T47D (cell line): Measurements from ENCODE around the gene SLC35B2.

ENCODE experiments used
- DNase-seq, 2 experiments: peaks; one replicate each; pipeline versions ENCODE4 v3.0.0 to v3.0.0-alpha.2; 2011 to 2012; ENCODE audit warnings: low read depth in 1 of 2, low spot score in 1 of 2
- JUND ChIP-seq: IDR thresholded peaks from 2 replicates; pipeline ENCODE4 v1.6.1; 2012; ENCODE audit warnings: low read depth
- in situ Hi-C: cut with HindIII; loops from 2 replicates; pipeline ENCODE4 v1.10.0; 2016; ENCODE audit warnings: low sequenced_read_pairs, low pct_unique_long_range_greater_than_20kb

Gene SLC35B2

GRCh38 chr6:44298055-44298803 lies 40.9 kb upstream of the SLC35B2 start:
- no peak for DNase-seq
- TF ChIP-seq JUND, result no peak
- in situ Hi-C loops, result no loop called here

DNA sequence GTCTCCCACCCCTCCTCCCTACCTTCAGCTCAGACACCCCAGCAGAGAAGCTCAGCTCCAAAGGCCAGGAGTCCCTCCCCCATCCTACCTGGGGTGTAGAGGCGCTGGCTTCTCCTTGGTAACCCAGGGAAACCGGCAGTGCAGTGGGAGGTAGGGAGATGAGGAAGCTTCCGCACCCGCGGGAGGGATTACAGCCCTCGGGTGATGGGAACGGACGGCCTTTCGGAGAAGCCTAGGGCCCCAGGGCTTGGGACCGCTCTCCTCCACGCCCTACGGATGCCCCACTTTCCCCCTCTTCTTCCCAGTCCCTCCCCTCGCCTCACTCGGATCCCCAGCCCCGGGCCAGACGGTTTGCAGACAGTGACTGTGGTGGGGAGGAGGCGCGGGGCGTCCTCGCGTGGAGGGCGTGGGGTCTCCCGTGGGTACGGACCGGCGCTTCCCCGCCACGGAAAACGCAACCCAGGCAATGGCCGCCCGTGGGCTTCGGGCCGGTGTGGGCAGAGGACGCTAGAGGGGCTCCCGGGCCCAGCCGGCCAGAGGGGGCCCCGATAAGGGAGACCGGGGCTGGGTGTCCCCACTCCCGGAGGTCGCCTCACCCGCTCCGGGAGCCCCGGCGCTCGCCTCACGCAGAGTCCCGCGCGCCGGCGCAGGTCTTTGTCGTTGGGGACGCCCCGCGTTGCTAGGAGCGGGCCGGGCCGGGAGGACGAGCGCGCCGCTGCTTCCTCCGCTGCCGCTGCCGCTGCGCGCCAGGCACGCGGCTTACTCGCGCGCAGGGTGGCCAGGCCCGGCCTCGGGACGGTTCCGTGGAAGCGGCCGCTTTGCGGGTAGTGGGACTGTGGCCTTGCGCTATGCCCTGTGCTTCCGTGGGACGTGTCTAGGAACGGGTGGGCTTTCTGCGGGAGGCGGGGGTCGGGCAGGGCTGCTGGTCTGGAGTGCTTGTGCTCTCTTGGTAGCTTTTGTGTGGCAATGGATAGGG lies 40.0 kb upstream of the SLC35B2 start:
- no peak for TF ChIP-seq JUND
- DNase-seq, result peak; percentile 57 to 60
- in situ Hi-C loops, result no loop called here

DNA sequence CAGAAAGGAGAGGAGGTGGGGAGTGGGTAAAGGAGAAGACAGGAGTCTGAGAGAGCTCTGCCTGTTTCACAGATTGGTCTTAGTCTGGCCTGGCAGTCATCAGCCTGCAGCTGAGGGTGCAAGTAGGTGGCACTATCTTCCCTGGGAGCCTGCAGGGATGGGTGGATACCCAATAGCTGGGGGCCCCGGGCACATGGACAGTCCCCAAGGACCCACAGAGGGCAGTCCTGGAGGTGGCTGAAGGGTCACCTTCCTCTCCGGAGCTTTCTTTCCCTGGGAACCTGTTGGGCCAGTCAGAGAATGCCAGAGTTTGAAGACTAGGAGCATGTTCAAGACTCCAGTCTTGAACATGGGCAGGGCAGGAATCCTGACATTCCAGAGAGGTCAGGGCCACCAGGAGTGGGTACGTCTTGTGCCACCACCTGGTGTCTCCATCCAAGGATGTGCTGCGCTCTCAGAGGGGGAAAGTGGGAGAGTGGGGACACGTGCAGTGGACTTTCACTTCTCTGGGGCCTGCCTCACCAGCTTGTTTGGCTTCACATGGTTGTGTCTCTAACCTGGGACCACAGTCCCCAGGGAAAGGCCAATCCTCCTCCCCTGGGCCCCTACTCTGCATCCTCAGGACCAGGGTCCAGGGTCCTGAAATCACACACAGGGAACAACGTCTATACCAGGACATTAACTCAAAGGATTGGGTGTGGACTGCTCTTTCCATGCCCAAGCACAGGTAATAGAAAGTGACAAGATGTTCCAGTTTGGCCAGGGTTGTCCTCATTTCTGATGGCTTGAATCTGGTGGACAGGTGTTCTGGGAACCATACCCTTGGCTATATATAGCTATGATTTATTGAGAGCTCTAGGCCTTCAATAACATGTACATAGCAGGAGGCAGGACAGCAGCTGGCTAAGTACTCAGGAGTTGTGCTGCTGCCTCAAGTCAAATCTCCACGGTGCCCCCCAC lies 37.8 kb upstream of the SLC35B2 start:
- in situ Hi-C loops, result no loop called here
- DNase-seq, result no peak
- TF ChIP-seq JUND, result no peak

GRCh38 chr6:44292661-44293365 lies 35.5 kb upstream of the SLC35B2 start:
- DNase-seq, result no peak
- in situ Hi-C loops, result no loop called here
- no peak for TF ChIP-seq JUND

DNA sequence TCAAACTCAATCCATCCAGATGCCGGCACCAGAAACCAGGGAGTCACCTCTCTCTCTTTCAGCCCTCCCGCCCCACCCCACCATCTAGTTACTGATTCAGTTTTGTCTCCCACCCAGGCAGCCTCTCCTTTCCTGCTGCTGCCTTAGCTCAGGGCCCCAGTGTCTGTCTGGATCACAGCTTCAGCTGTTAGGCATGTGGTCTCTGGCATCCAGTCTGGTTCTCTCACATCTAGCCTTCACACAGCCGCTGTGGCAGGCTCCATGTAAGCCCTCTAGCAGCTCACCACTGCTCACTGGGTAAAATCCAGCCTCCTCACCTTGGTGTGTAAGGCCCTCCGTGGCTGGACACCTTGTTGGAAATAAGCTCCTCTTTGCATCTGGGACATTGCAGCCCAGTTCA lies 34.5 kb upstream of the SLC35B2 start:
- no peak for DNase-seq
- TF ChIP-seq JUND, result no peak
- in situ Hi-C loops, result no loop called here

DNA sequence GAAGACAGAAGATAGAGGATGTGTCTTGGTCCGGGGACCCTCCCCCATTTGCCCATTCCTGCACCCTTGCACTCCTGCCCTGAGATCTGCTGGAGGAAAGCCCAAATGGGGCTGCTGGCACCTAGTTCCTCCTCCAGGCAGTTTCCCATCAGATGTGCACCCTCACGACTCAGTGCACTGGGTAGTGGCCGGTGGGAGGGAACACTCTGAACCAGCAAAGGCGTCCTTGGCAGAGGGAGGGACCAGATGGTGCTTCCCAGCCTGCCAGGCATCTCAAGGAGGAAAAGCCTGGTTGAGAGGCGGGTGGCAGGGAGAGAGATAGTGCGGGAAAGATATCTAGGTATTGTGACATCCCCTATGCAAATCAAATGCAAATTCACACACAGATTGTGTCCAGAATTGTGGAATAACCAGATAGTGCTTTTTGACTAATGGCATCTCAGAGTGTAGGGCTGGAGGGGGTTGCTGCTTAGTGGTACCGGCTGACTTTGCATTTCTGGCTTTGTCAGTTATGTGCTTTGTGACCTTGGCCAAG lies 32.5 kb upstream of the SLC35B2 start:
- no peak for TF ChIP-seq JUND
- no peak for DNase-seq
- in situ Hi-C loops, result no loop called here

GRCh38 chr6:44286747-44287146 lies 29.4 kb upstream of the SLC35B2 start:
- in situ Hi-C loops, result no loop called here
- no peak for TF ChIP-seq JUND
- DNase-seq, result no peak

DNA sequence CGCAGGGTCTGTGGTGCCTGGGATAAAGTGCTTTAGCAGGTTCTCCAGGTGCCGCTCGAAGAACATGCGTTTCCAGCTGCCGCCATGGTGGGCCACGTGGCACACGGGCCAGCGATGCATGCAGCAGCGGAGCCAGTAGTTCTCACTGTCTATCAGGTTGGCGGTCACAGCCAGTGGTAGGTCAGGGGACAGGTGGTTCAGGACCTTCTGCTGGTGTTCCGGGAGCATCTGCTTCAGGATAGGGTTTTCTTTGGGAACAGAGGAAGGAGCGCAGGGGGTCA lies 28.9 kb upstream of the SLC35B2 start:
- no peak for DNase-seq
- in situ Hi-C loops, result no loop called here

GRCh38 chr6:44285552-44286284 lies 28.4 kb upstream of the SLC35B2 start:
- DNase-seq, result peak; percentile 61 to 76
- in situ Hi-C loops, result no loop called here
- TF ChIP-seq JUND, result no peak

More for the DNA sequence above, 28.9 kb upstream of the SLC35B2 start:
- TF ChIP-seq JUND, result no peak

- no peak for TF ChIP-seq JUND
- no peak for DNase-seq
- in situ Hi-C loops, result no loop called here
Observed at GRCh38 chr6:44284867-44285266, 27.5 kb upstream of the SLC35B2 start.

- no peak for DNase-seq
- in situ Hi-C loops, result no loop called here
- TF ChIP-seq JUND, result no peak
Observed at GRCh38 chr6:44284121-44284520, 26.8 kb upstream of the SLC35B2 start.
